MCF 10A (cell line): ENCODE data around the gene KNCN. TPM values are rescaled to one million over a fixed set of nuclear protein-coding genes. Genes with fewer than 3 reads are reported as not detected.
A peak's percentile ranks its signal among the peaks of the same experiment; 100 is the strongest.

ENCODE experiments used
- BruUV-seq: library from RNA; stranded (reverse); fragments of 400-500 nt; replicated peaks from 2 replicates; lab custom pipeline; 2021; lab: Mats Ljungman, UMichigan
- CTCF ChIA-PET: fragments of 300-600 bp; sonication (Branson Sonifier 250); formaldehyde crosslinking; extraction: SDS; loops from one replicate; lab custom pipeline; 2021; ENCODE audit warnings: antibody characterized with exemption, inconsistent platforms; lab: Yijun Ruan, JAX
- POLR2A ChIA-PET: fragments of 300-600, 350-650 bp; sonication (Branson Sonifier 250); formaldehyde crosslinking; extraction: SDS; loops from one replicate; lab custom pipeline; 2020; ENCODE audit warnings: antibody characterized with exemption, inconsistent platforms; lab: Yijun Ruan, JAX
- DNase-seq: peaks from one replicate; pipeline ENCODE4 v3.0.0-alpha.2; 2018; ENCODE audit not compliant: unreplicated experiment
- H3K27ac Mint-ChIP-seq: one replicate; pipeline ENCODE4 v1.8.0; 2022; ENCODE audit warnings: mild to moderate bottlenecking, low read depth, mixed read lengths; ENCODE audit not compliant: unreplicated experiment
- H3K27me3 Mint-ChIP-seq: one replicate; pipeline ENCODE4 v1.8.0; 2022; ENCODE audit warnings: mixed read lengths; ENCODE audit not compliant: insufficient read depth, unreplicated experiment
- H3K36me3 Mint-ChIP-seq: one replicate; pipeline ENCODE4 v1.8.0; 2022; ENCODE audit warnings: mild to moderate bottlenecking, moderate library complexity, mixed read lengths; ENCODE audit not compliant: insufficient read depth, unreplicated experiment
- H3K4me1 Mint-ChIP-seq: one replicate; pipeline ENCODE4 v1.8.0; 2022; ENCODE audit warnings: mixed read lengths; ENCODE audit not compliant: insufficient read depth, unreplicated experiment
- H3K4me3 Mint-ChIP-seq: one replicate; pipeline ENCODE4 v1.8.0; 2022; ENCODE audit warnings: mild to moderate bottlenecking, moderate library complexity, mixed read lengths; ENCODE audit not compliant: unreplicated experiment
- H3K9me3 Mint-ChIP-seq: one replicate; pipeline ENCODE4 v1.8.0; 2022; ENCODE audit warnings: mixed read lengths; ENCODE audit not compliant: unreplicated experiment
- CTCF ChIP-seq: fragments of 200-600 bp; IDR thresholded peaks from one replicate; pipeline ENCODE4 v1.8.0; 2022; ENCODE audit warnings: antibody characterized with exemption, mild to moderate bottlenecking; ENCODE audit not compliant: unreplicated experiment
- intact Hi-C: fragments of 100-400 bp; cut with micrococcal nuclease; formaldehyde crosslinking; loops from 2 replicates; pipeline ENCODE4 v1.14.1; 2022
- total RNA-seq: library from RNA; stranded (reverse); gene quantifications from 2 replicates; pipeline ENCODE4 v1.2.3, GENCODE V29; 2022

Gene KNCN
- total RNA-seq, 1 experiment from 2014 or later = not detected

- no peak for DNase-seq
- ChIA-PET CTCF (interaction anchor here (0.7 to 4.3 kb wide), 6 partner anchors 10 to 190 kb away, joined by 3 to 41 read pairs (median 6); no protein-coding TSS in a partner anchor), POLR2A (interaction anchor here (0.6 to 1.3 kb wide), 4 partner anchors 33 to 208 kb away, joined by 3 to 5 read pairs (median 4); partner anchors contain the start of gene DMBX1)
- no peak for TF ChIP-seq CTCF
- intact Hi-C loops = no loop called here
- Mint-ChIP-seq H3K27ac (peak overlapping the region; percentile 88), H3K4me3 (peak overlapping the region; percentile 46), H3K27me3 (no peaks in the 10 kb centered on the region), H3K9me3 (no peaks in the 10 kb centered on the region), H3K36me3 (no peaks in the 10 kb centered on the region), H3K4me1 (peaks cover 38% of the 10 kb centered on the region)
- no TSS peak for BruUV-seq
Measured at GRCh38 chr1:46522969-46523320, 28.5 kb downstream of the KNCN start.

- Mint-ChIP-seq H3K36me3 (no peaks in the 10 kb centered on the region), H3K4me1 (peaks cover 42% of the 10 kb centered on the region), H3K27ac (peak overlapping the region; percentile 88), H3K4me3 (peak overlapping the region; percentile 46), H3K27me3 (no peaks in the 10 kb centered on the region), H3K9me3 (no peaks in the 10 kb centered on the region)
- POLR2A ChIA-PET = interaction anchor here (0.5 to 1.3 kb wide), 8 partner anchors 33 to 208 kb away, joined by 3 to 5 read pairs (median 3); partner anchors contain the start of gene DMBX1
- no peak for TF ChIP-seq CTCF
- BruUV-seq = no TSS peak
- intact Hi-C loops = no loop called here
- CTCF ChIA-PET = interaction anchor here (0.5 to 4.3 kb wide), 11 partner anchors 9 to 467 kb away, joined by 3 to 41 read pairs (median 5); no protein-coding TSS in a partner anchor
- DNase-seq = peak; percentile 96
Measured at GRCh38 chr1:46522184-46522968, 29.1 kb downstream of the KNCN start.

- DNase-seq = no peak
- POLR2A ChIA-PET = interaction anchor here (0.6 to 1.0 kb wide), 4 partner anchors 31 to 1114 kb away, joined by 3 to 5 read pairs (median 4); no protein-coding TSS in a partner anchor
Measured at GRCh38 chr1:46521414-46521813, 30.0 kb downstream of the KNCN start.

More at GRCh38 chr1:46521414-46521813, 30.0 kb downstream of the KNCN start:
- intact Hi-C loops = no loop called here
- no TSS peak for BruUV-seq
- Mint-ChIP-seq H3K27ac (peak overlapping the region; percentile 88), H3K36me3 (no peaks in the 10 kb centered on the region), H3K9me3 (no peaks in the 10 kb centered on the region), H3K27me3 (no peaks in the 10 kb centered on the region), H3K4me1 (peaks cover 52% of the 10 kb centered on the region), H3K4me3 (no peak overlapping the region)
- CTCF ChIA-PET = interaction anchor here (0.8 to 4.3 kb wide), 6 partner anchors 10 to 75 kb away, joined by 3 to 41 read pairs (median 4); no protein-coding TSS in a partner anchor
- TF ChIP-seq CTCF = no peak
